Measurements from ENCODE around the gene NME7.

DNA sequence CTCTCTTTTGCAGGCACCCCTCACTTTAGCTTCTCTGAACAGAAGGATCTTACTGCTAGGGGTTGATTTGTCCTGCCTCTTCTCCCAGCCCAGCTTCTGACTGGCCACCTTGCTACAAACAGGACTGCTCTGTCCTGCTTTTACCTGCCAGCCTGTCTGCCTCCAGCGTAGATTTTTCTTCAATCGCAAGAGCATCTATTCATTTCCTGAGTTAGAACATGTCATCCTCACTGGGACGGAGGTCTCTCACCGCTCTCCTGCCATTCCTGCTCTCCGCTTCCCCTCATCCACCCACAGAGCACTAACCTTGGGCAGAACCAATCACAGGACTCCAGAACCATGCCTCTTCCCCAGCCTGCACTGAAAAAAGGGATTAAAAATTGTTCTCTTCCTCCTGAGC lies 264.6 kb downstream of the NME7 start:
- TF ChIP-seq, protein P1, sequence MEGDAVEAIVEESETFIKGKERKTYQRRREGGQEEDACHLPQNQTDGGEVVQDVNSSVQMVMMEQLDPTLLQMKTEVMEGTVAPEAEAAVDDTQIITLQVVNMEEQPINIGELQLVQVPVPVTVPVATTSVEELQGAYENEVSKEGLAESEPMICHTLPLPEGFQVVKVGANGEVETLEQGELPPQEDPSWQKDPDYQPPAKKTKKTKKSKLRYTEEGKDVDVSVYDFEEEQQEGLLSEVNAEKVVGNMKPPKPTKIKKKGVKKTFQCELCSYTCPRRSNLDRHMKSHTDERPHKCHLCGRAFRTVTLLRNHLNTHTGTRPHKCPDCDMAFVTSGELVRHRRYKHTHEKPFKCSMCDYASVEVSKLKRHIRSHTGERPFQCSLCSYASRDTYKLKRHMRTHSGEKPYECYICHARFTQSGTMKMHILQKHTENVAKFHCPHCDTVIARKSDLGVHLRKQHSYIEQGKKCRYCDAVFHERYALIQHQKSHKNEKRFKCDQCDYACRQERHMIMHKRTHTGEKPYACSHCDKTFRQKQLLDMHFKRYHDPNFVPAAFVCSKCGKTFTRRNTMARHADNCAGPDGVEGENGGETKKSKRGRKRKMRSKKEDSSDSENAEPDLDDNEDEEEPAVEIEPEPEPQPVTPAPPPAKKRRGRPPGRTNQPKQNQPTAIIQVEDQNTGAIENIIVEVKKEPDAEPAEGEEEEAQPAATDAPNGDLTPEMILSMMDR (IDR thresholded peaks at IDR 0.05 in 4 of 5, conservative IDR thresholded peaks at IDR 0.05 in 1 of 5), result no peak
- TF ChIP-seq POLR2A (IDR thresholded peaks at IDR 0.05), result no peak

Measured in gastrocnemius medialis (tissue), 4 donors.